ENCODE results near the gene DPP10.

Gene DPP10

DNA sequence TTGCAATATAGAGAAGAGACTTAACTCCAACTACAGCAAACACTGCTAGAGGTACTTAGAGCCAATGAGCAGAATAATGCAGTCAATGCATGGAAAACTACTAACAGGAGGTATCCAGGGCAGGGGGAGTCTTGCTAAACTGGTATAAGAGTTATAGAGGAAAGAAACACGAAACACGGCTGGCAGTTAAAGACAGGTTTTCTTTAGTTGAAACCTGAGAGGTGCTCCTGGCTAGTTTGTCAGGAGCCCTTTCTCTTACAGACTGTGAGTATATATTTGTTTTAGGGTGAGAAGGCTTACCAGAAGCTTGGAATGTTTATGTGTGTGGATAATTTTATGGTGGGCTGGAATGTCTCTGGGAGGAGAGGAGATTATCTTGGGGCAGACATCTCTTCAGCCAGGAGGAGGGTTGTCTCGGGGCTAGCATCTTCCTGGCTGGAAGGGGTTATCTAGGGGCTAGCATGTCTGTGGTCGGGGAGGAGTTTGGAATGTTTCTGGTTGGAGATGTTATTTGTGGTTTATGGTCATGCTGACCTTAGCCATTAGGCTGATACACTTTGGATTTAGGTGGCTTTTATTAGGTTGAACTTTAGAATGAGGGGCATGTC, 1048.8 kb downstream of the DPP10 start:
- DNase-seq: no peak

DNA sequence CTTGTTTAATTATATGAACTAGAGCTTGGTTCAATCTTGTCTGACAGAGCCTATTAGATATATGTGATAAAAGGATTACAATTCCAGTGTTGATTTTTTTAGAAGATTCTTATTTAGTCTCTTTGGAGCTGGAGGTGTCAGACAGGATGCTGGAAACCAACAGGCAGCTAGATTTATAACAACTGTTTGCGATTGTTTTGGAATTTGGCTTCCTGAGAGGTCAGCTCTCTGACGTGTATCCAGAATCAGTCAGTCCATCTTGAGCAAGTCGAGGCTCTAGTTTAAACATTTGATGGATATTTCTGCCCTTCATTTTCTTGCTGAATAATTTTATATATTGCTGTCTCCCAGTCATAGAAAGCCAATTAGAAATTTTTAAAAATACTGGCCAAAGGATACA, 1062.9 kb downstream of the DPP10 start:
- no peak for DNase-seq

- DNase-seq: no peak
These were observed 1078.3 kb downstream of the DPP10 start for GRCh38 chr2:115520727-115521126.

DNA sequence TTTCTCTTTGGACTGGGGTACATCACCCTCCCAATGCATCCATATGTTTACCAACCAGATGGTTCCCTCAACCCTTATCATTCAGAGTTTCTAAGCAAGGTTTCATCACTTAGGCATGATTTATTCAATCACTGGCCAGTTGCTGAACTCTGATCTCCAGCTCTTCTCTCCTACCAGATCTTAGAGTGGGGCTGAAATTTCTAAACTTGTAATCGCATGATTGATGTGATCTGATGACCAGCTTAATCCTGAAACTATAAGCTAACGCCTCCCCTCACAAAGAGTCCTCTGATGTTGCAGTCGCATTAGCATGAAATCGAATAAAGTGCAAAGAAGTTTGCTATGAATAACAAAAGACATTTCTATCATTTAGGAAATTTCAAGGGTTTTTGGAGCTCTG, 1082.0 kb downstream of the DPP10 start:
- no peak for DNase-seq

DNA sequence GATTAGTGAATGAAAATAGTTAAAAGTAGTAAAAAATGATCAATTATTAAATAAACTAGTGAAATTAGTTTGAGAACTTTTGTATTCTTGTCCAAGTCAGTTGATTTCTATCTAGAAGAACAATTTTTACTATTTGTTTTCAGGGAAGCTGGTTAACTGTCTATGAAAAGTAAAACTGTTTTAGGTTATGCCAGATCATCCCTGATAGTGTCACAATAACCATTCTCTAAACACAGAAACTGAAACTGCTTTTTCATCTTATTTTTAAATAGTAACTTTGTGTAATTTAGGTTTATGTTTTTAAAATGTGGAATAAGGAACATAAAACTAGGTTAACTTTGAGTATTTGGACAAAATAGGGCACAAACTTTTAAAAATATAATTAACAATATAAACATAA, 1087.2 kb downstream of the DPP10 start:
- DNase-seq: no peak

GRCh38 chr2:115533081-115533480, 1090.6 kb downstream of the DPP10 start:
- no peak for DNase-seq

DNA sequence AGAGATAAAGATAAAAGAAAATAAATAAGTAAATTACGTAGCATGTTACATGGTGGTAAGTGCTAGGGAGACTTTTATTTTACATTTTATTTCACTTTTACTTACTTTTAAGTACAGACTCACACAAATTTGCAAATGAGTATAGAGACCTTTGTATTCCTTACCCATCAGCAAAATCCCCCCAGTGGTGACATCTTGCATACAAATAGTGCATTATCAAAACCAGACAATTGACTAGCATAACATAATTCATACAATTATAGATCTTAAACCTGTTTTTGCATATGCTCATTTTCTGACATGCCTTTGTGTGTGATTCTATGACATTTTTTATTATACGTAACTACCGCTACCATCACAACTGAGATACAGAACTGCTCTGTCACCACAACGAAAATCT, 1099.4 kb downstream of the DPP10 start:
- no peak for DNase-seq

GRCh38 chr2:115542331-115542730, 1099.9 kb downstream of the DPP10 start:
- no peak for DNase-seq

DNA sequence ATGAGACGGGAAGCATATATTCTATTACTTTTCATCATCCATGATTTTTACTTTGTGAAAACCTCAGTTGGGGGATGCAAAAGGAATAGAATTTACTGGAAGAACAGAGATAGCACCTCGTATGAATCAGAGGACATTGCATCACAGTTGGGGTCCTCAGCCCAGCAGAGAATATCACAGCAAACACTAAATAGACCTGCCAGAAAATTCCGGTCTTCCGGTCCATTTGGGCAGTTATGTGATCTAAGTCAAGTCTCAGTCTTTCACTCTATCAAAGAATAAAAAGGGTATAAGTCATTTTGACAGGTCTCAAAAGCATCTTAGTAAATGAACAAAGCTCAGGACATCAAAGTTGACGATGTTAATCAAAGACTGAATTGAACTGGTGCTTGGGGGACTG, 1100.6 kb downstream of the DPP10 start:
- DNase-seq: no peak

DNA sequence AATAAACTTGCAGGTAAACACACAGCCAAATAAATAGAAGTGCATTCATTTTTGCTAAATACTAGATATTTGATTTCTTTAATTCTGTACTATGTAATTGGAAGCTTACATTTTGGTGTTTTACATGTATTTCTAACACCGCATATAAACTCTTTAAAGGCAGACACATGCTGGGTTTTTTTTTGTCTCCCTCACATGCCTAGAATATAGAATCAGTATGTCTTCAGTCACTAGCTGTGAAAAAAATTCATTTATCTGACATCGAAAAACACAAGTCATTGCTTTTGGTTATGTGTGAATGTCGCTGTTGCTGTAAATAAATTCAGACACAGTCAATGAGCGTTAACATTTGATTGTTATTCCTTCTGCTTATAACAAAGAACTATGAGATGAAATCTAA, 1101.0 kb downstream of the DPP10 start:
- DNase-seq: no peak

DNA sequence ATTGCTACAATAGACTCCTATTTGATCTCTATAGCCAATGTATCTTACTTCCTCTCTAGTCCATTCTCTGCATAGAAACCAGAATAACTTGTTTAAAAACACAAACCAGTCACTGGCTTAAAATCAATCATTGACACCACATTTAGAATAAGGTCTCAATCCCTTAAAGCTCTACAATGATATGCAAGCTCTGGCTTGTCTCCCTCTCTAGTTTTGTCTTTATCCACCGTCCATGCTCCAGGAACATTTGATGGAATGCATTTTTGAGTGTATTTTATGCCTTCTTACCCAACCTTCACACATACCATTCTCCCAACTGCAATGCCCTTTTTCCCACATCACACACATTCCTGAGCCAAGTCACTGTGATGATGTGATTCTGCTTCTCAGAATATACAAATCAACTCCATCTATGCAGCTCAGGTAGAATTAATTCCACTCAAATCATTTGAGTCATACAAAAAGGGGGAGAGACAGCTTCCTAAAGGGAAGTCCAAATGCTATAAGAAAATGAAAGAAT, 1107.2 kb downstream of the DPP10 start:
- DNase-seq: no peak

DNA sequence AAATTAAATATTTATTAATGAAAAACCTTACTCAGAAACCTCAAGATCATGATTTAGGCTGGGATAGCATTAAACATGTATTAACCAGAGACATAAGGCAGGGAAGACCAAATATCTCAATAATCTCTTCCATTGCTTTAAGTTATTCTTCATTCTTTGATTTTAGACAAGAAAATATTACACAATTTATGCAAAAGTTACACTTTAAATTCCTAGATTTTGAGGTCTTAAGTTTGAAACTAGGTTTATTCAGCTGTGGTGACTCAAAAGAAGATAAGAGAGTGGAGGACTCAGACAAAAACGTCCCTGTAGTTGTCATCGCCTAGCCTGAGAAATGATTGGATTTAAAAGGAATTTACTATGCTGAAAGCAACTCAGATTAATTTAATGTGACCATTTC, 1110.3 kb downstream of the DPP10 start:
- no peak for DNase-seq

- DNase-seq: no peak
These were observed 1111.7 kb downstream of the DPP10 start for GRCh38 chr2:115554153-115554552.

DNA sequence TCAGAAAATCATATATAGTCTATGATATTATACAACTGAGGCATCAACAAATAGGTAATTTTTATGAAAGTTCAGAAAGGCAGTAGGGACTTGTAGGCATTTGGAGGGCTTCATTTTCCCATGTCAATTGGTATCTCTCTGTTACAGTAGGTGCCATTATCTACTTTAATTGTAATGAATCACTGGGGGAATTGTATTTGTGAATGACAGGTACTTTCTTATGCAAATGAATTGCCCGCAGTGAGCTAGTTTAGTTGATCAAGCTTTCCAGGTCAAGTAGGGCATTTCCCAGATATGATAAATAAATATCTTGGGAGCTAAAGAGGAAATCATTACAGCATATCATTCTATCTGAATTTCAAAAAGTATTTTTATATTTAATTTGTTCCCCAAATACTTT, 1116.3 kb downstream of the DPP10 start:
- no peak for DNase-seq

- DNase-seq: no peak
These were observed 1118.2 kb downstream of the DPP10 start for GRCh38 chr2:115560666-115561065.

DNA sequence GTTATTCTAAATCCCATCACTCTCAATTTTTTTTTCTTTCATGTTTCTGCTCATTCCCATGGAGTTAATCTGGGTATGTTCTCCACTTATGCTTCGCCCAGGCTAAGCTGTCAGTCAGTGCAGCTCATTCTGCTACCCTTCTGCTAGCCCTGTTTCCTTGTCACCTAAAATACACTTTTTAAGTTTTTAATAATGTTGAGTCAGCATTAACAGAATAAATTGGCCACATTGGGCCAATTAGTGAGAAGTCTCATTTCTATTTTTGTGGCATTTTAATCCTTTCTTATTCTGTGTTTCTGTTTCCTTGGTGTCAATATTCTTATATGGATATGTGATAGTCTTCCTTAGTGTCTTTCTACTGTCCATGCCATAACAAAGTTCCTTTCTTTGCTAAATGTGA, 1126.2 kb downstream of the DPP10 start:
- no peak for DNase-seq

DNA sequence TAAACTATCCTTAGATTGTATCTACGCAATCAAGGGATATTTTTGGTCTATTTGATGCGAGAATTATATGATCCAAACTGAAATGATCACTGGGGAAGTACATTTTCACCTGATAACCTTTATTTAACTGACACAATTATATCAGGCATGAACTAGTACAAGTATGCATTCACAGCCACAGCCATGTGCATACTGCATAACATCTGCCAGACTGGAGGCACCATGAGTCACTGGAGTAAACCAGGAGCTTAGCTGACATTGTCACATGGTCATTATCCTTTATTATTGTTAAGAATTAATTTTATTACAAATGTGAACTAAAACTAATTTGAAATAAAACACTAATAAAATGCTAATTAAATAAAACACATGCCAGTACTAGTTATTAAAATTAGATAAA, 1127.1 kb downstream of the DPP10 start:
- DNase-seq: no peak

- no peak for DNase-seq
These were observed 1130.3 kb downstream of the DPP10 start for GRCh38 chr2:115572746-115573145.

- no peak for DNase-seq
These were observed 1131.3 kb downstream of the DPP10 start for GRCh38 chr2:115573756-115574155.

GRCh38 chr2:115574667-115575066, 1132.2 kb downstream of the DPP10 start:
- DNase-seq: no peak

GRCh38 chr2:115580784-115581183, 1138.3 kb downstream of the DPP10 start:
- no peak for DNase-seq

- no peak for DNase-seq
These were observed 1142.1 kb downstream of the DPP10 start for GRCh38 chr2:115584507-115584906.

DNA sequence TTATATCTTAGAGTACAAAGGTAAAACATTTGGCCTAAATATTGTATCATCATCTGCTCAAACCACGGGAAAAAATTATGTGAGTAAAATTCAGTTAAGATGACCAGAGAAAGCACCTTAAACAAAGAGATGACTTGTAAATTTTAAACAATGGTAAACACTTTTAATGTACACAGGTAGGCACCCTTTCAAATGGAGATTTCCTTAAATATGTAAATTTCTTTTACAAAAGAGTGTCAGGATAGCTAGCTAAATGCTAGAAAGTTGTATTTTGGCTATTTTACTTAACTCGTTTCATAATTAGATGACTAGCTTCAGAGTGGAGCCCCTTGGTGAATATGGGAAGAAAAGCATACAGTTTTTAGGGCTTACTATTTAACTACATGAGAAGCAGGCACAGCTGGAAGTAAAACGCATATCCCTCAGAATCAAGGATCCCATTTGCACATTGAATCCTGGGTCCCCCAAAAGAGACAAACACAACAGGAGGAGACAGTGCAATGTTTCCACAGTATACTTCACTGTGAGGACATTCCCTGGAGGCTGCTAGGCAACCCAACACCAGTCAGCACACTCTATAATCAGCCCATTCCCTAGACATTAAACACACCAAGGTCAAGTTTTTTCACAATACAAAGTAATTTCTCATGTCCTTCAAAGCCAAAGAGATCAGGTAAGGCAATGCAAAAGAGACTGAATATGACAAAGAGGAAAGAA, 1154.4 kb downstream of the DPP10 start:
- no peak for DNase-seq

DNA sequence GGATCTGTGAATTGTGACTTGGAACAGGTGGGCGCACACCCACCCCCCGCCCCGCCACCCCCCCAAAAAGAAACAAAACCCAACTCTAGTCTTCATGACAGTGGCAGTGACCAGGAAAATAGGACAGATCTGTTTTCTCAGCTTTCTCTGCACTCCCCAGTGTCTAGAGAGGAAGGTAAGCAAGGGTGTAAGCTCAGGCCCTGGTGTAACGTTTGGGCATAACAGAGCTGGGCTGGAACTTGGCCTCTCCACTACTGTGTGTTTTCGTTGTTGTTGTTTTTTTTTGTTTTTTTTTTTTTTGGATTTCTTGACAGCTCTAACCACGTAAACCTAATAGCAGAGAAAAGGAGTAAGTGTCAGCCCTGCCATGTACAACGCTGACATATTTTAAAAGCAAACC, 1160.8 kb downstream of the DPP10 start:
- DNase-seq: no peak

GRCh38 chr2:115606350-115606749, 1163.9 kb downstream of the DPP10 start:
- no peak for DNase-seq
